ENCODE data around the gene OTOA.
A peak's percentile ranks its signal among the peaks of the same experiment; 100 is the strongest.
"Not testable (repeated sequence)": the region's sequence is repeated elsewhere in the genome, so short reads cannot be mapped to it uniquely, and the experiment has no call there.

Gene OTOA

DNA sequence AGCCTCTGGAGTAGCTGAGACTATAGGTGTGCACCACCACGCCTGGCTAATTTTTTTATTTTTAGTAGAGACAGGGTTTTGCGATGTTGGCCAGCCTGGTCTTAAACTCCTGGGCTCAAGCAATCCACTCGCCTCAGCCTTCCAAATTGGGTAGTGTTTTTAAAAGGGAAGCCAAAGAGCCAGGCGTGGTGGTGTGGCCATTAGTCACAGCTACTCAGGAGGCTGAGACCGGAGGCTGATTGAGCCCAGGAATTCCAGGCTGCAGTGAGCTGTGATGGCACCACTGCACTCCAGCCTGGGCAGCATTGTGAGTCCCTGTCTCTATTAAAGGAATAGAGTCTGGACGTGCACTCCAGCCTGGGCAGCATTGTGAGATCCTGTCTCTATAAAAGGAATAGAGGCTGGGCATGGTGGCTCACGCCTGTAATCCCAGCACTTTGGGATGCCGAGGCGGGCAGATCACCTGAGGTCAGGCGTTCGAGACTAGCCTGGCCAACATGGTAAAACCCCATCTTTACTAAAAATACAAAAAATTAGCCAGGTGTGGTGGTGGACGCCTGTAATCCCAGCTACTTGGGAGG is 13.9 kb upstream of the OTOA start:
- H3K9me3 Mint-ChIP-seq (ENCODE audit: low read depth); H3K36me3 Mint-ChIP-seq; H3K4me3 Mint-ChIP-seq; H3K27me3 Mint-ChIP-seq; H3K27ac Mint-ChIP-seq: not testable (repeated sequence)
- peaks cover 48% of the 10 kb centered on the region for H3K4me1 Mint-ChIP-seq (ENCODE audit: low read depth)

DNA sequence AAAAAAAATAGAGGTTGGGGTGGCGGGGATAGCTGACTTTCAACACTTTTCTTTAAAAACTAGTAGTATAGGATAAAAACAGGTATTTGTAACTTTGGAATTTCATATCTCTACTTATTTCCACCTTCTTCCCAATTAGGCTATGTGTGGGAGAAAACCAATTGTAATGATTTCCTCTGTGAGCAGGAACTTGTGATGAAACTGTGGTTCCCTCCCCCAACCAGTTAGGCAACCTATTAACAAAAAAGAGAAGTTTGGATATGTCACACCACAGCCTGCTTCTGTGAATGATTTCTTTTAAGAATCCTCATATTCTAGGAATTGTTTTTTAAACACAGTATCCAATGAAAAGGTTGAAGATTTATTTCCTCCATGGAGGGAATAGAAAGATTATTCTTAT is 13.2 kb upstream of the OTOA start:
- H3K27me3 Mint-ChIP-seq: no peaks in the 10 kb centered on the region
- no peaks in the 10 kb centered on the region for H3K9me3 Mint-ChIP-seq (ENCODE audit: low read depth)
- no peak overlapping the region for H3K4me3 Mint-ChIP-seq
- peaks cover 5% of the 10 kb centered on the region for H3K36me3 Mint-ChIP-seq
- peaks cover 42% of the 10 kb centered on the region for H3K4me1 Mint-ChIP-seq (ENCODE audit: low read depth)
- H3K27ac Mint-ChIP-seq: peak overlapping the region; percentile 66

DNA sequence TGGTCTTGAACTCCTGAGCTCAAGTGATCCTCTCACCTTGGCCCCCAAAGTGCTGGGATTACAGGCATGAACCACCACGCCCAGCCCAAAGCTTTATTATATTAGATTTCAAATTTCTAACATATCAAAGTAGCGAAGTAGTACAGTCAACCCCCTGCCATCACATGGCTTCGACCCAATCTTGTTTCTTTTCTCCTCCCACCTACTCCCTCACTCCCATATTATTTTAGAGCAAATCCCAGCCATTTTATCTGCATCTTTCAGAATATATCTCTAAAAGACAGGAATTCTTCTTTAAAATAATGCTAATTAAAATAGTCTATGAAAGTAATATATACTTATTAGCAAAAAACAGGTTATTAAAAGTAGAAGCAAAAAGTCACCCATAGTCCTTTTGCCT is 12.3 kb upstream of the OTOA start:
- Mint-ChIP-seq H3K36me3 (peaks cover 7% of the 10 kb centered on the region), H3K4me3 (no peak overlapping the region), H3K27ac (no peak overlapping the region), H3K9me3 (ENCODE audit: low read depth) (no peaks in the 10 kb centered on the region), H3K4me1 (ENCODE audit: low read depth) (peaks cover 35% of the 10 kb centered on the region), H3K27me3 (no peaks in the 10 kb centered on the region)

DNA sequence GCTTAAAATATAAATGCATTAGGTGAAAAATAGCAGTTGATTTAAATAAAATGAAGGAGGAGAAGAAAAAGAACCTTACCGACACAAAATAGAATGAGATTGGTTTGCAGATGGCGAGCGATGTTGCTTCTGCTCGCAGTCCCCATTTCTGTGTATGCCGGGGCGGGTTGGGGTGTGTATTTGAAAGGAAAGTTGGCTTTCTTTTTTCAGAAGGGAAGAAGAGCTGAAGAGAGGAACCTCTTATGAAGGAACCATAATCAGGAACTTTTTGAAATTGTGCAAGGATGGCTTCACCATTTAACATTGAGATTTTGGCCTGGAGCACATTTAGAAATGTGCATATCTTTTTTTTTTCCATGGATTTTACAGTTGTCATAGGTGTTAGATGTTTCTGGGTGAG is 11.3 kb upstream of the OTOA start, which contains the start of gene IGSF6:
Gene IGSF6, minus strand, starts transcription at position 156 of the 400 bp plus-strand sequence. Its CDS starts 10 bp downstream, at position 146.
- H3K4me1 Mint-ChIP-seq (ENCODE audit: low read depth): peaks cover 36% of the 10 kb centered on the region
- no peaks in the 10 kb centered on the region for H3K27me3 Mint-ChIP-seq
- H3K9me3 Mint-ChIP-seq (ENCODE audit: low read depth): no peaks in the 10 kb centered on the region
- no peak within 1 kb of the TSS for H3K4me3 Mint-ChIP-seq
- no peak within 1 kb of the TSS for H3K27ac Mint-ChIP-seq
- peaks cover 4% of the 10 kb centered on the region for H3K36me3 Mint-ChIP-seq

DNA sequence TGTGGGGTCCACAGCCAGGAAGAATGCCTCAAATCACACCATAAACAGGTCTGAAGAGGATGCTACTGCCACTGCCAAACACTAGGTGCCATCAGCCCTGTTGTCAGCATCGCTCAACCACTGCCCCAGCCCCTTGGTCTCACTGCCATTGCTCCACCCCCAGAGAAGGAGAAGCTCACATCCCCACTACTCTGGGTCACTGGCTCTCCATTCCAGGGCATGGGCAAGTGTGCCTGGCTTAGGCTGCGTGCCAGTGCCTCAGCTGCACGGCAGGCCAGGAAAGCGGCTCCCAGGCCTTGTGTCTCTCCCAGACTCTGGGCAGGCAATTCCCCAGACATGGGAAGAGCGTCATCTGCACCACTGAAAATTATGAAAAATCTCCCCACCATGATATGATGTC is 10.2 kb upstream of the OTOA start:
- H3K4me3 Mint-ChIP-seq: no peak overlapping the region
- peaks cover 4% of the 10 kb centered on the region for H3K36me3 Mint-ChIP-seq
- H3K4me1 Mint-ChIP-seq (ENCODE audit: low read depth): peaks cover 32% of the 10 kb centered on the region
- no peaks in the 10 kb centered on the region for H3K27me3 Mint-ChIP-seq
- H3K9me3 Mint-ChIP-seq (ENCODE audit: low read depth): no peaks in the 10 kb centered on the region
- no peak overlapping the region for H3K27ac Mint-ChIP-seq

DNA sequence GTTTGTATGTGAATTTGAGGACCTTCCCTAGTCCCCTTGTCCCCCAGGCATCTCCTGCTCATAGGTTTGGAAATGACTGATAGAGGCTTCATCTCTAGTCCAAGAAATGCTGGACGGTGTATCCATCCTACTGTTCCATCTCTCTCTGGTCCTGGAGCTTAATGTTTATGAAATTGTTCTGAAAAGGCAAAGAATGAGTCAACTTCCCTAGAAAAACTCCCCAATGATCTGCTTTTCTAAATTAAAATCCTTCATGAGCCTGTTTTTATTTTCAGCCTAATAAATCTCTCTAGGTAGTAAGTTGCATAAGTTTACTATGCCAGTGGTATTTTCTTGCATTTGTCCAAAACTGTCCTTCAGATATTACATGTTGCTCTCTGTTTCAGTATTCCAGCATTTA is 9.3 kb upstream of the OTOA start:
- H3K27ac Mint-ChIP-seq: no peak overlapping the region

DNA sequence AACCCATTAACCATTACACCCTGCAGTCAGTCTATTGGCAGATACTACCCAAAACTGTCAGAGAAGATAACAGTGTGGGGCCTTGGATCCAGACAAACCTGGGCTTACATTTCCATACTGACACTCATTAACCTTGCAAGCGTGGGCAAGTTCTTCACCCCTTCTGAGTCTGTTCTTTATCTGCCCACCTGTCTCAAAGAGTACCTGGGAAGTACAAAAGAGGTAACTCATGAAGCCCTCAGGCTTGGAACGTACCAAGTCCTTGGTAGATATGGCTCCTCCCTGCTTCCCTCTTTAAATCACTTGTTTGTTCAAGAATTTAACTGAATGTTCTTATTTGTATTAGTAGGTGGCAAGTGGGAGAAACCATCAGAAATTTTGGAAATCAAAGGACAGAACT is 8.9 kb upstream of the OTOA start:
- no peak overlapping the region for H3K27ac Mint-ChIP-seq
- no peaks in the 10 kb centered on the region for H3K27me3 Mint-ChIP-seq
- no peak overlapping the region for H3K4me3 Mint-ChIP-seq
- no peaks in the 10 kb centered on the region for H3K9me3 Mint-ChIP-seq (ENCODE audit: low read depth)
- peaks cover 4% of the 10 kb centered on the region for H3K36me3 Mint-ChIP-seq
- H3K4me1 Mint-ChIP-seq (ENCODE audit: low read depth): peaks cover 30% of the 10 kb centered on the region

More for the DNA sequence above, 9.3 kb upstream of the OTOA start:
- Mint-ChIP-seq H3K27me3 (no peaks in the 10 kb centered on the region), H3K36me3 (peaks cover 4% of the 10 kb centered on the region), H3K9me3 (ENCODE audit: low read depth) (no peaks in the 10 kb centered on the region), H3K4me1 (ENCODE audit: low read depth) (peaks cover 28% of the 10 kb centered on the region), H3K4me3 (no peak overlapping the region)

DNA sequence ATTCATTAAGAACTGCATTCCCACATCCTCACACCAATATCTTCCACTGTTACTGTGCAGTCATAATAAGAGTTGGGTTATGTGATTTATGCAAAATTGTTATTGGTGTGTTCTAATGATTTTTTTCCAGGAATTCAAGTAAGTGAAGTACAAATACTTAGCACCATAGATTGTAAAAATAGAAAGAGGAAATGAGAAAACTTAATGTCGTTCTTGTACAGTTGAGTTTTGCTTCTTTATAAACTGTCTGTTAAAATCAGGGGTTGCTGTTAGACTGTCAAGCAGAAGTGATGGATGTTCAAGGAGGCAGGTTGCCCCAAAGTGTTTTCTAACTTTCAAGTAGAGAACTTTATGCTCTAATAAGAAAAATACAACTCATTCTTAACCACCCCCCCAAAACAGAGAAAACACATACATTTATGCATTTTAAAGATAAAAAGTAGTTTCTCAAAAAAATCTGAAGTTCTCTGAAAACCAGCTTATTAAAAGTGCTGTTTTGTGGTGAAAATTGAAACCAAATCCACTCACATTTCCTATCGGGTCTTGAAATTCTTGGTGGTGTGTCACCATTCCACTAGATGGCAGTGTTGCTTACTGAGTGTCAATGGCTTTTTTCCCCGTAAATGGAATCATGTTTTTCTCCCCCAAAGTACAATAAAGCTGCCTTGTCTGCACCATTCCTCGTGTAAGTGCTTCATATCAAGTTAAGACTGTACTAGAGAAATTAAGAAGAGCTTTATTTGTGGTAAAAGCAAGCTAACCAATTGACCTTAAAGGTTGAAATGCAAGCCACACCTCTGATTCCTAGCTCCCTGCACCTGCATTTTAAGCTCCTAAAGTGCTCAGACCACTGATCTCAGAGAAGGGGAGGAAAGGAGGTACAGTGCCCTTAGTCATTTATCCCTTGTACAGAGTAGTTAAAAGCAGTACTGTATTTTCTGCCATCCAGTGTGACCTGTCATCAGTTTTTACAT is 6.7 kb upstream of the OTOA start:
- Mint-ChIP-seq H3K4me3 (no peak overlapping the region), H3K36me3 (peaks cover 4% of the 10 kb centered on the region), H3K27ac (peak overlapping the region; percentile 69), H3K27me3 (no peaks in the 10 kb centered on the region), H3K9me3 (ENCODE audit: low read depth) (no peaks in the 10 kb centered on the region), H3K4me1 (ENCODE audit: low read depth) (peaks cover 39% of the 10 kb centered on the region)

DNA sequence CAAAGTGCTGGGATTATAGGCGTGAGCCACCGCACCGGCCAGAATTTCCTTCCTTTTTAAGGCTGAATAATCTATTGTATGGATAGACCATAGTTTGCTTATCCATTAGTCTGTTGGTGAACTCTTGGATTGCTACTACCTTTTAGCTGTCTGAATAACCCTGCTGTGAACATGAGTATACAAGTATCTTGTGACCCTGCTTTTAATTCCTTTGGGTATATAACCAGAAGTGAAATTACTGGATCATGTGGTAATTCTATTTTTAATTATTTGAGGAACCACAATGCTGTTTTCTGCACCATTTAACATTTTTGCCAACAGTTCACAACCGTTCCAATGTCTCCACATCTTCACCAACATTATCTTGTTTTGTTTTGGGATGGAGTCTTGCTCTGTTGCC is 4.6 kb upstream of the OTOA start:
- no peaks in the 10 kb centered on the region for H3K27me3 Mint-ChIP-seq
- peaks cover 4% of the 10 kb centered on the region for H3K36me3 Mint-ChIP-seq
- H3K27ac Mint-ChIP-seq: no peak overlapping the region
- no peaks in the 10 kb centered on the region for H3K9me3 Mint-ChIP-seq (ENCODE audit: low read depth)
- H3K4me1 Mint-ChIP-seq (ENCODE audit: low read depth): peaks cover 45% of the 10 kb centered on the region
- no peak overlapping the region for H3K4me3 Mint-ChIP-seq

DNA sequence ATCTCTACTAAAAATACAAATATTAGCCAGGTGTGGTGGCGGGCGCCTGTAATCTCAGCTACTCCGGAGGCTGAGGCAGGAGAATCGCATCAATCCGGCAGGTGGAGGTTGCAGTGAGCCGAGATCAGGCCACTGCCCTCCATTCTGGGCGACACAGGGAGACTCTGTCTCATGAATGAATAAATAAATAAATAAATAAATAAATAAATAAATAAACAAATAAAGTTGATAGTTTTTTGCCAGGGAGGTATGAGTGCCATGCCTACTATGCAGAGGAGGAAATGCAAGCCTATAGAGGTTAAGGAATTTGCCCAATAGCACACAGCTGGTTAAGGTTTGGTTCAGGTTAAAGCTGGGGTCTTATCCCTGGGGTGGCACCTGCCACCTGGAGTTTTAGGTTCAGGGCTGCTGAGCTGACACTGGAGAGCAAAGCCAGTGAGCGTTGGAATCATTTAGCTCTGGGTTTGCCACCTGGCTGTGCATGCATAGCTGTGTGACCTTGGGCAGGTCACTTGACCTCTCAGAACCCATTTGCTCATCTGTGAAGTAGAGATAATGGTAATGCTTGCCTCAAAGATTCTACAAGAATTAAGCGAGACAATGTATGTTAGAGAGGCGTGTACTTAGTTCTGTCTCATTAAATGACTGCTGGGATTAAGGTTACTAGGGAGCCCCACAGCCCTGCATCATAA is 1.2 kb downstream of the OTOA start:
- no peak overlapping the region for H3K4me3 Mint-ChIP-seq
- no peaks in the 10 kb centered on the region for H3K27me3 Mint-ChIP-seq
- H3K4me1 Mint-ChIP-seq (ENCODE audit: low read depth): peaks cover 22% of the 10 kb centered on the region
- no peak overlapping the region for H3K27ac Mint-ChIP-seq
- H3K9me3 Mint-ChIP-seq (ENCODE audit: low read depth): no peaks in the 10 kb centered on the region
- no peaks in the 10 kb centered on the region for H3K36me3 Mint-ChIP-seq

DNA sequence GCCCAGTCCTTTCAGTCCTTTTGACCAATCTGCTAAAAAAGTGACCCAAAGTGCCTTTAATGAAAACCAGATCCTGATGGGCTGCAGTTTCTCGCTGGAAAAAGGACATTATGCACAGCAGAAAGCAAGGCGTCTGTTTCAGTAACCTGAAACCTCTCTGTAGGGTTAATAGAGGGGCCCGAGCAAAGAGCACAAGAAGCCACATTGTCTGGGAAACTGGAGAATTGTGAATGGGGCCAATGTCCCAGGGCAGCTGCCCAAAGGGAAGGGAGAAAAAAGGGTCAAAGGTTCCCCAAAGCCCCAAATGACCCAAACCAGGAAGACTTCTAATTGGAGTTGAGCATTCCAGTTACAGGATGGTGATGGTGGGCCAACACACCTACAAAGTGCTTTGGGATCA is 3.0 kb downstream of the OTOA start:
- no peak overlapping the region for H3K27ac Mint-ChIP-seq
- H3K36me3 Mint-ChIP-seq: no peaks in the 10 kb centered on the region
- H3K27me3 Mint-ChIP-seq: no peaks in the 10 kb centered on the region
- H3K9me3 Mint-ChIP-seq (ENCODE audit: low read depth): no peaks in the 10 kb centered on the region
- H3K4me1 Mint-ChIP-seq (ENCODE audit: low read depth): peaks cover 10% of the 10 kb centered on the region
- H3K4me3 Mint-ChIP-seq: no peak overlapping the region

DNA sequence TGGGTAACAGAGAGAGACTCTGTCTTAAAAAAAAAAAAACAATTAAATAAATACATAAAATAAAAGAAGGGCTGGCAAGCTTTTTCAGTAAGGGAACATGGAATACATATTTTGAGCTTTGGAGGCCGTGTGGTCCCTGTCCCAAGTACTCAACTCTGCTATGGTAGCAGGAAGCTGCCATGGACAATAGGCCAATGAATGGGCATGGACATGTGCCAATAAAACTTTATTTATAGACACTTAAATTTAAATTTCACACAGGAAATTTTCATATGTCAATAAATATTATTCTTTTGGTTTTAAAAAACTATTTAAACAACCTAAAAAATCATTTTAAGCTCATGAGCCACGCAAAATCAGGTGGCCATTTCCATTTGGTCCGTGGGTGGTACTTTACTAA is 3.8 kb downstream of the OTOA start:
- Mint-ChIP-seq H3K4me1 (ENCODE audit: low read depth) (peaks cover 8% of the 10 kb centered on the region), H3K9me3 (ENCODE audit: low read depth) (no peaks in the 10 kb centered on the region), H3K27ac (no peak overlapping the region), H3K4me3 (no peak overlapping the region), H3K27me3 (no peaks in the 10 kb centered on the region), H3K36me3 (no peaks in the 10 kb centered on the region)

DNA sequence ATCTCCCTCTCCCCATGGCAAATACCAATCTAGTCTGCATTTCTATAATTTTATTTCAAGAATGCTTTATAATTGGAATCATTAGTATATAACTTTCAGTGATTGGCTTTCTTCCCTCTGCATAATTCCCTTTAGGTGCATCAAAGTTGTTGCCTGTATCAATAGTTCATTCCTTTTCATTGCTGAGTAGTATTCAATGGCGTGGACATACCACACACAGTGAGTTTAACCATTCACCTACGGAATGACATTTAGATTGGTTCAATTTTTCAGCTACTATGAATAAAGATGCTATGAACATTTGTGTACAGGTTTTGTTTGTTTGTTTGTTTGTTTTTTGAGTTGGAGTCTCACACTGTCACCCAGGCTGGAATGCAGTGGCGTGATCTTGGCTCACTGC is 9.7 kb downstream of the OTOA start:
- Mint-ChIP-seq H3K9me3 (ENCODE audit: low read depth) (peaks cover 6% of the 10 kb centered on the region), H3K27ac (no peak overlapping the region), H3K36me3 (peaks cover 2% of the 10 kb centered on the region), H3K4me3 (no peak overlapping the region), H3K27me3 (no peaks in the 10 kb centered on the region), H3K4me1 (ENCODE audit: low read depth) (no peaks in the 10 kb centered on the region)

DNA sequence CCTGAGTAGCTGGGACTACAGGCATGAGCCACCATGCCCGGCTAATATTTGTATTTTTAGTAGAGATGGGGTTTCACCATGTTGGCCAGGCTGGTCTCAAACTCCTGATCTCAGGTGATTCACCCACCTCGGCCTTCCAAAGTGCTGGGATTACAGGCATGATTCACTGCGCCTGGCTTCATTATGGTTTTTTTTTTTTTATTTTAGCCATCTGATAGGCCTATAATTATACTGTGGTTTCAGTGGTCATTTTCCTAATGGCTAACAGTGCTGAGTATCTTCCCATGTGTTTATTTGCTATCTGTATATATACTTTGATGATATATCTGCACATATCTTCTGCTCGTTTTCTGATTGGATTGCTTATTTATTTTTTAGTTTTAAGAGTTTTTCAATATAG is 10.7 kb downstream of the OTOA start:
- not testable (repeated sequence) for H3K36me3 Mint-ChIP-seq; H3K4me1 Mint-ChIP-seq (ENCODE audit: low read depth); H3K27ac Mint-ChIP-seq; H3K4me3 Mint-ChIP-seq; H3K27me3 Mint-ChIP-seq; H3K9me3 Mint-ChIP-seq (ENCODE audit: low read depth)

DNA sequence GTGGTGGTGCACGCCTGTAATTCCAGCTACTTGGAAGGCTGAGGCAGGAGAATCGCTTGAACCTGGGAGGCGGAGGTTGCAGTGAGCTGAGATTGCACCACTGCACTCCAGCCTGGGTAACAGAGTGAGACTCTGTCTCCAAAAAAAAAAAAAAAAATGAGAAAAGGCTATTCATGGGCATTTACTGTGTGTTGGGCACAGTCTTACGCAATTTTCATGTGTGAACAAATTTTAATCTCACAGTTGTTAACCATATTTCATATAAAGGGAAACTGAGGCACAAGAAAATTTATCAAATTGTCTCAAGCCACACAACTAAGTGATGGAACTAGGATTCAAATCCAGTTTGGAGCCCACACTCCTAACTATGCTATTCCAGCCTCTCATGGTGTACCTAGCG is 16.9 kb downstream of the OTOA start:
- not testable (repeated sequence) for H3K9me3 Mint-ChIP-seq (ENCODE audit: low read depth); H3K27ac Mint-ChIP-seq; H3K36me3 Mint-ChIP-seq

More for the DNA sequence above, 16.9 kb downstream of the OTOA start:
- H3K4me1 Mint-ChIP-seq (ENCODE audit: low read depth); H3K4me3 Mint-ChIP-seq; H3K27me3 Mint-ChIP-seq: not testable (repeated sequence)
